ENCODE data around the gene DPP10.

GRCh38 chr2:114940785-114941458, 498.5 kb downstream of the DPP10 start:
- TF ChIP-seq CTCF (IDR thresholded peaks at IDR 0.05): no peak
- no peak for TF ChIP-seq POLR2A (IDR thresholded peaks at IDR 0.05; ENCODE audit: low read depth)
- no peak for TF ChIP-seq POLR2AphosphoS5 (IDR thresholded peaks at IDR 0.05)

All from esophagus muscularis mucosa (tissue), 3 donors.